Parathyroid adenoma (tissue), 2 donors: ENCODE measurements around the gene TULP3.

Source experiments
- H2AFZ ChIP-seq: fragments of 300-600 bp; sonication (generic); one replicate; pipeline ENCODE4 v1.7.0; 2017; ENCODE audit warnings: antibody characterized with exemption, mild to moderate bottlenecking
- H3K27ac ChIP-seq: fragments of 300-600 bp; sonication (generic); one replicate; pipeline ENCODE4 v1.7.0; 2017
- H3K27me3 ChIP-seq: fragments of 300-600 bp; sonication (generic); one replicate; pipeline ENCODE4 v1.7.0; 2017; ENCODE audit warnings: low read length; ENCODE audit not compliant: control insufficient read depth, insufficient read depth
- H3K36me3 ChIP-seq: fragments of 300-600 bp; sonication (generic); one replicate; pipeline ENCODE4 v1.7.0; 2017; ENCODE audit warnings: low read length; ENCODE audit not compliant: control insufficient read depth, insufficient read depth
- H3K4me1 ChIP-seq: fragments of 300-600 bp; sonication (generic); one replicate; pipeline ENCODE4 v1.7.0; 2017; ENCODE audit warnings: control low read depth
- H3K4me2 ChIP-seq: fragments of 300-600 bp; sonication (generic); one replicate; pipeline ENCODE4 v1.7.0; 2017; ENCODE audit warnings: low read length
- H3K4me3 ChIP-seq: fragments of 300-600 bp; sonication (generic); one replicate; pipeline ENCODE4 v1.7.0; 2017; ENCODE audit warnings: low read depth, low read length
- H3K79me2 ChIP-seq: fragments of 300-600 bp; sonication (generic); one replicate; pipeline ENCODE4 v1.7.0; 2017; ENCODE audit warnings: control low read depth
- H3K9ac ChIP-seq: fragments of 300-600 bp; sonication (generic); one replicate; pipeline ENCODE4 v1.7.0; 2017; ENCODE audit warnings: mild to moderate bottlenecking
- H3K9me3 ChIP-seq: fragments of 300-600 bp; sonication (generic); one replicate; pipeline ENCODE4 v1.7.0; 2017; ENCODE audit warnings: low read length; ENCODE audit not compliant: control insufficient read depth
- CTCF ChIP-seq: fragments of 300-600 bp; sonication (generic); IDR thresholded peaks from one replicate; pipeline ENCODE4 v1.7.0; 2017; ENCODE audit warnings: antibody characterized with exemption, mild to moderate bottlenecking
- donor health status: primary hyperparathyroidism.

The TULP3 gene, protein sequence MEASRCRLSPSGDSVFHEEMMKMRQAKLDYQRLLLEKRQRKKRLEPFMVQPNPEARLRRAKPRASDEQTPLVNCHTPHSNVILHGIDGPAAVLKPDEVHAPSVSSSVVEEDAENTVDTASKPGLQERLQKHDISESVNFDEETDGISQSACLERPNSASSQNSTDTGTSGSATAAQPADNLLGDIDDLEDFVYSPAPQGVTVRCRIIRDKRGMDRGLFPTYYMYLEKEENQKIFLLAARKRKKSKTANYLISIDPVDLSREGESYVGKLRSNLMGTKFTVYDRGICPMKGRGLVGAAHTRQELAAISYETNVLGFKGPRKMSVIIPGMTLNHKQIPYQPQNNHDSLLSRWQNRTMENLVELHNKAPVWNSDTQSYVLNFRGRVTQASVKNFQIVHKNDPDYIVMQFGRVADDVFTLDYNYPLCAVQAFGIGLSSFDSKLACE

GRCh38 chr12:2890388-2891239 is at the start of gene TULP3:
TSS of gene TULP3 (plus strand) at chr12:2890891. CDS start at chr12:2890948, 57 bp downstream.
- peaks cover 3% of the 10 kb centered on the region for H3K79me2 ChIP-seq
- peak within 1 kb of the TSS; percentile 93 for H2AFZ ChIP-seq
- H3K36me3 ChIP-seq, result no peaks in the 10 kb centered on the region
- no peaks in the 10 kb centered on the region for H3K27me3 ChIP-seq
- peak within 1 kb of the TSS; percentile 75 for H3K9ac ChIP-seq
- peaks cover 2% of the 10 kb centered on the region for H3K4me1 ChIP-seq
- peak within 1 kb of the TSS; percentile 72 for H3K4me2 ChIP-seq
- peak within 1 kb of the TSS; percentile 64 for H3K27ac ChIP-seq
- no peak for TF ChIP-seq CTCF
- H3K4me3 ChIP-seq, result peak within 1 kb of the TSS; percentile 74
- H3K9me3 ChIP-seq, result no peaks in the 10 kb centered on the region

DNA sequence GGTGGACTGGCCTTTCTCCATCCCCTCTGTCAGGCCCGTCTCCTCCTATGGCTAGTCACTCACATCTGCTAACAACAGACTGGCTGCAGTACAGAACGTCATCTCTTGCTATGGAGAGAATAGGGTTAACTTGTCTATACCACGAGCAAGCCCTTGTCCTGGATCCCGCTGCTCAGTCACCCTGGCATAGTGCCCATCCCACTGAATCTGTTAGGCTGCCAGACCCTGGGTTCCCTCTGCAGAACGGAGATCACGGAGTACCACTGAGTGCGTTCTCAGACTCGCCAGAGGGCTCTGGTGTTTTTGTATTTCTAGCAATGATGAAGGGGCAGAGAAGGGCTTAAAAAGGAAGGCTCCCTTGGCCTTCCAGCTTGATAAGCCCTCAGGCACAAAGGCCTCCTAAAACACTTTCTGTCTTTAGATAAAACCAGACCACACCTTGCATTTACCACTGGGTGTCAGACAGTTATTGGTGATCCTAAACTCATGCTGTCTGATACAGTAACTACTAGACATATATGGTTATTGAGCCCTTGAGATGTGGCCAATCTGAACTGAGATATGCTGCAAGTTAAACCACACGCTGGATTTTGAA is 49.5 kb upstream of the TULP3 start:
- Histone ChIP-seq H3K4me3 (no peak overlapping the region), H3K9me3 (no peaks in the 10 kb centered on the region), H3K27ac (no peak overlapping the region), H3K79me2 (no peaks in the 10 kb centered on the region), H3K36me3 (no peaks in the 10 kb centered on the region), H3K9ac (no peak overlapping the region), H2AFZ (no peak overlapping the region), H3K27me3 (no peaks in the 10 kb centered on the region), H3K4me2 (no peak overlapping the region), H3K4me1 (no peaks in the 10 kb centered on the region)
- no peak for TF ChIP-seq CTCF

DNA sequence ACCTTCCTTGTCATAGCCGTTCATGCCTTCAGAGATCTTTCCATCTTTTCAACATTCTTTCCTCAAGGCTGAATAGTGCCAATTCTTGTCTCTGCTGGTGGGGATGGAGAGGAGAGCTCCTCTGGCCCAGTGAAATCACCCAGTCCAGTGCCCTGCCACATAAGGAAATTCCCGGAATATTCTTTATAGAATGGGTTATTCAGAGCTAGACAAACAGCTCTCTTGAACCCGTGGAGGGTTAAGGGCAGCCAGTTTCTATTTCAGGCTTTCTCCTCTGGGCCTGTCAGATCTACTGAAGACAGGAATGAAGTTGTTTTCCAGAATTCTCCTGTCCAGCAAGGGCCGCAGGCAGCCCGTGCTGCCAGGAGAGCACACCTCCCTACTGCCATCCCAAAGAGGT is 47.7 kb upstream of the TULP3 start:
- Histone ChIP-seq H3K36me3 (no peaks in the 10 kb centered on the region), H3K9ac (no peak overlapping the region), H3K27ac (no peak overlapping the region), H2AFZ (no peak overlapping the region), H3K4me3 (no peak overlapping the region), H3K27me3 (no peaks in the 10 kb centered on the region), H3K4me1 (no peaks in the 10 kb centered on the region), H3K9me3 (no peaks in the 10 kb centered on the region), H3K4me2 (no peak overlapping the region), H3K79me2 (no peaks in the 10 kb centered on the region)
- TF ChIP-seq CTCF, result no peak

- Histone ChIP-seq H2AFZ (no peak overlapping the region), H3K9ac (no peak overlapping the region), H3K4me2 (no peak overlapping the region), H3K4me1 (no peaks in the 10 kb centered on the region), H3K9me3 (no peaks in the 10 kb centered on the region), H3K4me3 (no peak overlapping the region), H3K27ac (no peak overlapping the region), H3K36me3 (no peaks in the 10 kb centered on the region), H3K79me2 (no peaks in the 10 kb centered on the region), H3K27me3 (no peaks in the 10 kb centered on the region)
- no peak for TF ChIP-seq CTCF
Measured at GRCh38 chr12:2844786-2845185, 45.9 kb upstream of the TULP3 start.
